ENCODE results near the gene CEPT1.

The CEPT1 gene

DNA sequence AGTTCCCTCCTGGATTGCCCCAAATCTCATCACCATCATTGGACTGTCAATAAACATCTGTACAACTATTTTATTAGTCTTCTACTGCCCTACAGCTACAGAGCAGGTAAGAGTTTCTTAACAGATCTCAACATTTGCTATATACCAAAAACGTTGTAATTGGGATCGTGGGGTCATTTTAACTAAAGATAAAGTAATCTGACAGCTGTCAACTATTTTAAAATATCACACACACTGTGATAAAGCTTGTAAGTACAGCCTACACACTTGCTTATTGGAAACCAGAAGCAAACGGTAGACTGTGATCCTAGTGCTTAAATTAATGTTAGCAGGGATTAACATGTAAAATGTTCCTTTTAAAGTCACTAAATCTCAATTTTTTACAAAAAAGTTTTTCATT lies 7.9 kb downstream of the CEPT1 start:
- DNase-seq: no peak

DNA sequence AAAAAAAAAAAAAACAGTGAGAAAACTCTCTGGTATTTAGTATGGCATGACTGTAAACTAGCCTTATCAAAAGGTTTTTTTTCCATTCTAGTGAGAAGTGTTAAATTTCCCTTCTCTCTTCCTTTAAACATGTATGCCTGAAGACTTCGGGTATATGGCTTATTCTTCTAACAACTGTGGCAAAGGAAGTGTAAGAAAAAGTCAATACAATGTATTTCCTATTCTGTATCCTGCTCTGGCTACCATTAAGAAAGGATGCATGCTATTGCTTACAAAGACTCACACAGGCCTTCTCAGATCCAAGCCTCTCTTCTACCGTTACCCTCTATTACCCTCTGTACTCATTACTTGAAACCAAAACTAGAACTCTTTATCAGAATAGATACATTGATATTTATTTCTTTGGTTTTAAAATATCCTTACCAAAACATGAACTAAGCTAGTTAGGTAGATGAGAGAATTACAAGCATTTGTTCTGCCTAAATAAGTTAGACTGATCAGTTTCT lies 8.4 kb downstream of the CEPT1 start:
- no peak for DNase-seq

GRCh38 chr1:111151838-111152237 lies 11.8 kb downstream of the CEPT1 start:
- no peak for DNase-seq

GRCh38 chr1:111154021-111154999 lies 14.3 kb downstream of the CEPT1 start:
- DNase-seq: no peak

GRCh38 chr1:111157431-111157830 lies 17.4 kb downstream of the CEPT1 start:
- no peak for DNase-seq

DNA sequence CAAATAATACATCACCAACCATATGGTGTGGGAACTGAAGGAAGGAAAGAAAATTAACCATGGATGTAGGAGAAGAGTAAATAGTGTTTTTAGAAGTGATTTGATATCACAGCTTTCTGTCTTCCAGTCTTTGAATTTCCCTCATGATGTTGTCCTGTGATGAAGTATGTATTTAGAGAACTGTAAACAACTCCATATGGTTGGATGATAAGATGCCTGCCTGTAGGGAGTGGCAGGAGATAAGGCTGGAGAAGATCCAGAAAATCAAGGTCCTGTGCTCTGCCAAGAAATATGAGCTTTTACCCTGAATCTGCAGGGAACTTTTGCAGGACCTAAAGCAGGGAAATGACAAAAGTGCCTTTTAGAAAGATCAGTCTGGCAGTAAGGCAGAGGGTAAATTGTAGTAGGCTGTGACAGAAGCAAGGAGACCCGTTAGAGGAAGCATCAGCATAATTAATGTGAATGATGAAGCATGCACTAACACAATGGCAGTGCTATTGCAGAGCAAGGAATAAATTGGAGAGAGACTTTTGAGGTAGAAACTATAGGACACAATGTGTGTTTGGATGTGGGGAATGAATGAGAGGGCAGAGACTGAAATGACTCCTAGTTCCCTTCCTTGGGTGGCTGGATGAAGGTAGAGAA lies 21.9 kb downstream of the CEPT1 start:
- no peak for DNase-seq

GRCh38 chr1:111162488-111162880 lies 22.5 kb downstream of the CEPT1 start:
- DNase-seq: no peak

DNA sequence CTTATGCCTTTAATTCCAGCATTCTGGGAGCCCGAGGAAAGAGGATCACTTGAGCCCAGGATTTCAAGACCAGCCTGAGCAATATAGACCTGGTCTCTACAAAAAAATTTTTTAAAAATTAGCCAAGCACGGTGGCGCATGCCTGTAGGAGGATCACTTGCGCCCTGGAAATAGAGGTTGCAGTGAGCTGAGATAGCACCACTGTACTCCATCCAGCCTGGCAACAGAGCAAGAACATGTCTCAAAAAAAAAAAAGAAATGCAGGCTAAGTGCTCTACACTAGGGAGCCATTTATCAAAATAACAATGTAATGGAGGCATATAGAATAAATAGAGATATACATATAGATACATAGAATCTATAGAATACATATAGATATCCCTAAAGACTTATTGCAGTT lies 23.3 kb downstream of the CEPT1 start:
- DNase-seq: no peak

DNA sequence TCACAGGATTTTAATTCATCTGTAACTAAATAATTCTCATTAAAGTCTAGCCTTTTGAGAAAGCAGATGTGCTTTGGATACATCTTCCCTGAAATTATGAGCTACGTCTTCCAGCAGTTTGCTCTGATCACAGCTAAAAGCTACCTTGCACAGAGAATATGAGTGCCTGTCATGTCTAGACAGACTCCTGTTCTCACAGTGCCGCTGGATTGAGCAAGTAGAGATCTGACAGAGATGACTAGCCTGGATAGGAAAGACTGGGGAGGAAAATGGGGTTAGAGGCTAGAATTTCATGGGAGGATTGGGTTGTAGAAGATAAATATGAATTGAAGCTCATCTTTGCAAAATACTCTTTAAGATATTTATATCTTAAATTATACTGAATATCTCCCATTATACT lies 24.1 kb downstream of the CEPT1 start:
- no peak for DNase-seq

- no peak for DNase-seq
These were observed 32.4 kb downstream of the CEPT1 start for GRCh38 chr1:111172463-111172862.

GRCh38 chr1:111174070-111174469 lies 34.0 kb downstream of the CEPT1 start:
- DNase-seq: no peak

GRCh38 chr1:111175349-111175748 lies 35.3 kb downstream of the CEPT1 start:
- DNase-seq: no peak

GRCh38 chr1:111176678-111177077 lies 36.7 kb downstream of the CEPT1 start:
- DNase-seq: no peak

DNA sequence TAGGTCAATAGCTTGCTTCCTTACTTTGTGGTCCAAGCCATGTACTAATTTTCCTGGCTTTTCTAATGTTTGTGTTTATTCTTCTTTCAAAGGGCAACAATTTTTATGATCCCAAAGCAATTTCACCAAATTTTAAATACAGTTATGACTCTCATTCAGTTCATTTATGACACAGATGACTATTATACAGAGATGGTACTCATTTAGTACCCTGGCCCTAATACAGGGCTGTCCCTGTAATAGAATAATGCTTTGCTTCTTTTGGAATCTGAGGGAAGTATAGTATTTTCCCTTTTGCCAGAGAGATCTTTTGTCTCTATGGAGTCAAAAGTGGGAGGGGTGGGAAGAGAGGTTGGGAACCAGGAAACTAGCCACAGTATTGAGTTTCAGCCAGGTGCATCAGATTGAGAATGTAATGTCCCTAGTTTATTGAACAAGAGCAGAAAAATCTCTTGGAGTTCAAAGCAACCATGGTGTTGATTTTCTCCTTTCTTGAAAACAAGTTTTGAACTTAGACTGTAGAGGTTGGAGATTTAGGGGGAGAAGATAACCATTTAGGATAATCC lies 40.0 kb downstream of the CEPT1 start:
- no peak for DNase-seq

DNA sequence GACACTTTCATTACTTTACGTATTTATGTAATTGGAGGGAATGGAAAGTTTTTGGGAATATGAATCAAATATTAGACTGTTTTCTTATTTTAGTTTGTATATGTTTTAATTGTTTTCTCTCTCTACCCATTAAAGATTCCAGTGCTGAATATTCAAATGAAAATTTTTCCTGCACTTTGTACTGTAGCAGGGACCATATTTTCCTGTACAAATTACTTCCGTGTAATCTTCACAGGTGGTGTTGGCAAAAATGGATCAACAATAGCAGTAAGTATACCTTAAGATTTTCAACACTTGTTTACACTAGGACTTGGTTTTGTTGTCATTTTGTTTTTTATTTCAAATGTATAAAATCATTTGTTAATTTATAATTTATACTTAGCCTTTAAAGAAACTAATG lies 42.0 kb downstream of the CEPT1 start:
- DNase-seq: no peak

- no peak for DNase-seq
These were observed 43.5 kb downstream of the CEPT1 start for GRCh38 chr1:111183308-111184069.

DNA sequence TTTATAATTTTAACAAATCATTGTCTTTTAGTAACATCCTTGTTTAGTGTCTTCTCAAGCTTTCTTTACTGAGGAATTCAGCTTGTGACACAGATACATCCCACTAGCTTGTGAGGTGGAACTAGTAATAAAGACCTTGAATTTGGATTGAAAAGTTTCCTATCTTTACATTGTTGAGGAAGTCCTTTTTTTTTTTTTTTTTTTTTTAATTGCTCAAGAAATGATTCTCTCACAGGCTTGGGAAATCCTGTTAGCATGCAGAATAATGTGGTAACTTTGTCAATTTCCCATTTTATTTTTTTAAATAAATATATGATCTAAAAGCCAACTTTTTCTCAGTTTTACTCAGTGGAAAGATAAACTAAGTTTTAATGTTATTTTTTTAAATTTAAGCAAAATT lies 44.6 kb downstream of the CEPT1 start:
- no peak for DNase-seq

- DNase-seq: no peak
These were observed 51.0 kb downstream of the CEPT1 start for GRCh38 chr1:111190931-111191451.

- DNase-seq: no peak
These were observed 51.5 kb downstream of the CEPT1 start for GRCh38 chr1:111191496-111191895.

- DNase-seq: no peak
These were observed 52.1 kb downstream of the CEPT1 start for GRCh38 chr1:111192074-111192473.

DNA sequence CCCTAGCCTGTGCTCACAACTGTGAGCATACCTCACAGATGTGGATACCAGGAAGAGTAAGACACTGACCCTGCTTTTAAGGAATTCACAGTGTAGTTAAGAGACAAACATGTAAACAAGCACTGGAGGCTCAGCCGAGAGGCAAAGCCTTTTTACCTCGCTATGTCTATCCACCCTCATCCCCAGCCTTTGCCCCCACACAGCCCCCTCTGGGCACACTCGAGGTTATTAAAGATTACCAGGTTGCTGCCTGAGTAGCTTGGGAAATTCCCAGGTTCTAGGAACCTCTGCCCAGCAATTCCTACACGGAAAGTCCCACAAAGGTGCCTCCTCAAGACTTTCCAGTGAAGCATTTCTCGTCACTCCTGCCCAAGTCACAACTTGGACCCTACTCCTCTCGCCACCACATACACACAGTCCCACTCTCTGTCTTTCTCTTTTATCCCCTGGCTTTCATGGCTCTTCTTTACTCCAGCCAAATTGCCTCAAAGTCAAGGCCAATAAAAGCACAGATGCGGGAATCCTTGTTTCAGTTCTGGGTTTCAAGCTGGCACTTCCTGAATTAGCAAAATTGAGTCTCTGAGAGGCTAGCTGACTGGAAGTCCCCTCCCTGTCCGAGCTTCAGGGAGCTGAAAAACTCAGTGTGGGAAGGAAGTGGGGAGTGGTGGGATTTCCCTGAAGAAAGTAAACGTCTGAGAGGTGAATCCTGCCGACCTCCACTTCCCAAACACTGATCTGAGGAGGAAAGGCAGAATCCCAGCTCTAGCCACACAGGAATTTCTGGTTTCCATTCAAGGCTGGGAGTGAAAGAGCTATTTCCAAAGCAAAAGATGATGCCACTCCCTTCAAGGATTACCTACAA lies 52.9 kb downstream of the CEPT1 start:
- DNase-seq: no peak

Measured in NCI-H82 (cell line).